Caki2 (cell line): ENCODE data around the gene OR6Y1. TPM values are rescaled to one million over a fixed set of nuclear protein-coding genes. Genes with fewer than 3 reads are reported as not detected.

Experiments
- DNase-seq: peaks from one replicate; pipeline ENCODE4 v3.0.0-alpha.2; 2015; ENCODE audit warnings: low read depth
- in situ Hi-C: cut with HindIII; loops from 2 replicates; pipeline ENCODE4 v1.10.0; 2016; ENCODE audit warnings: low sequenced_read_pairs, low pct_unique_long_range_greater_than_20kb, mixed read lengths
- total RNA-seq: library from RNA; depleted of rRNA; stranded (reverse); fragments of >200 nt; shearing (Covaris generic); gene quantifications from 2 replicates; pipeline ENCODE4 v1.2.3, GENCODE V29; 2014; ENCODE audit warnings: low replicate concordance; rRNA removed

OR6Y1 gene
- total RNA-seq = not detected in 2 replicates

GRCh38 chr1:158554352-158554751, at the start of gene OR6Y1:
OR6Y1 (minus strand) TSS chr1:158554405; CDS start chr1:158548105, 6,300 bp downstream.
- in situ Hi-C loops = no loop called here
- DNase-seq = no peak

GRCh38 chr1:158600735-158601134, 46.5 kb upstream of the OR6Y1 start:
- no peak for DNase-seq
- in situ Hi-C loops = no loop called here

GRCh38 chr1:158586942-158587341, 32.7 kb upstream of the OR6Y1 start:
- in situ Hi-C loops = no loop called here
- no peak for DNase-seq

GRCh38 chr1:158583962-158584361, 29.8 kb upstream of the OR6Y1 start:
- in situ Hi-C loops = no loop called here
- no peak for DNase-seq

- no peak for DNase-seq
- in situ Hi-C loops = no loop called here
Observed at GRCh38 chr1:158579733-158580132, 25.5 kb upstream of the OR6Y1 start, which contains the start of gene OR10X1. OR10X1 (minus strand) TSS chr1:158579899; CDS start chr1:158579899, 0 bp downstream.

- in situ Hi-C loops = no loop called here
- no peak for DNase-seq
Observed at GRCh38 chr1:158577561-158577960, 23.4 kb upstream of the OR6Y1 start.

- in situ Hi-C loops = no loop called here
- no peak for DNase-seq
Observed at GRCh38 chr1:158572226-158572625, 18.0 kb upstream of the OR6Y1 start.

GRCh38 chr1:158570480-158570879, 16.3 kb upstream of the OR6Y1 start, which contains the start of gene OR6P1:
OR6P1 (minus strand) TSS chr1:158570580; CDS start chr1:158563604, 6,976 bp downstream.
- DNase-seq = no peak
- in situ Hi-C loops = no loop called here

GRCh38 chr1:158564608-158565007, 10.4 kb upstream of the OR6Y1 start:
- DNase-seq = no peak
- in situ Hi-C loops = no loop called here

- in situ Hi-C loops = no loop called here
- no peak for DNase-seq
Observed at GRCh38 chr1:158563853-158564252, 9.6 kb upstream of the OR6Y1 start.

GRCh38 chr1:158559696-158560095, 5.5 kb upstream of the OR6Y1 start:
- no peak for DNase-seq
- in situ Hi-C loops = no loop called here

GRCh38 chr1:158552296-158552695, 1.9 kb downstream of the OR6Y1 start:
- in situ Hi-C loops = no loop called here
- DNase-seq = no peak

- no peak for DNase-seq
- in situ Hi-C loops = no loop called here
Observed at GRCh38 chr1:158547533-158547932, 6.7 kb downstream of the OR6Y1 start.

GRCh38 chr1:158537609-158538008, 16.6 kb downstream of the OR6Y1 start:
- no peak for DNase-seq
- in situ Hi-C loops = no loop called here

GRCh38 chr1:158534496-158534895, 19.7 kb downstream of the OR6Y1 start:
- DNase-seq = no peak
- in situ Hi-C loops = no loop called here

- in situ Hi-C loops = no loop called here
- DNase-seq = peak; percentile 19
Observed at GRCh38 chr1:158527190-158527815, 26.9 kb downstream of the OR6Y1 start.

- in situ Hi-C loops = no loop called here
- DNase-seq = no peak
Observed at GRCh38 chr1:158521666-158522058, 32.5 kb downstream of the OR6Y1 start.

- in situ Hi-C loops = no loop called here
- no peak for DNase-seq
Observed at GRCh38 chr1:158520955-158521665, 33.1 kb downstream of the OR6Y1 start.

- in situ Hi-C loops = no loop called here
Observed at GRCh38 chr1:158520021-158520420, 34.2 kb downstream of the OR6Y1 start.

GRCh38 chr1:158516966-158517365, 37.2 kb downstream of the OR6Y1 start:
- in situ Hi-C loops = no loop called here

More at GRCh38 chr1:158520021-158520420, 34.2 kb downstream of the OR6Y1 start:
- no peak for DNase-seq

More at GRCh38 chr1:158516966-158517365, 37.2 kb downstream of the OR6Y1 start:
- DNase-seq = no peak
